ENCODE data around the gene CC2D1B. TPM values are rescaled to one million over a fixed set of nuclear protein-coding genes. Genes with fewer than 3 reads are reported as not detected.

CC2D1B gene
- total and polyA plus RNA-seq, 2 of the 4 experiments (the other 2 are of a cell fraction) = 16.9 to 17.2 TPM

DNA sequence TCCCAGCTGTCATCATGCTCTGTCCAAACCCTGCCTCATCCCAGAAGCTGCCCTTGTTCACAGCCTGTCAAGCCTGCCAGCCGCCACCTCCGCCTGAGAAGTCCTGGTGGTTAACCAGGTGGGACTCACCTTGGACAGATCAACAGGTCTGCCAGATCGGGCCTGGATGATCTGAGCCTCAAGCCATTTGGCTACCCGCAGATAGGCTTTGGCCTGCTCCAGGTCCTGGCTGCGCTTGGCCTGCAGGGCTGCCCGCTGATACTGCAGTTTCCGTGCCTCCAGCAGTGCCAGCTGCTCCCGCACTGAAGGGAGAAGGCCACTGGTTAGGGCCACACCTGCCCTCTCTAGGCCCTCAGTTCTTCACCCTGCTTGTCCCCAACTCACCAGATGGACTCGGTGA lies 8.6 kb downstream of the CC2D1B start:
- Histone ChIP-seq H3K23ac (ENCODE audit: low read depth, low read length) (no peak overlapping the region), H3K27me3 (ENCODE audit: control insufficient read depth, insufficient read depth, low read length) (no peaks in the 10 kb centered on the region), H3K36me3 (ENCODE audit: control insufficient read depth, insufficient read depth, low read length) (peaks cover 95% of the 10 kb centered on the region), H3K79me1 (ENCODE audit: low read depth in 1 of 2, low read length in 2 of 2) (peaks cover 19 to 20% of the 10 kb centered on the region in 2 experiments), H2AFZ (replicated peaks; ENCODE audit: low read length, poor library complexity) (no peak overlapping the region), H2BK20ac (ENCODE audit: low read depth, low read length) (no peak overlapping the region), H2BK120ac (ENCODE audit: low read depth, low read length) (no peak overlapping the region), H4K20me1 (ENCODE audit: insufficient read depth, low read length) (no peaks in the 10 kb centered on the region; the same call in 1 of the 2 replicates), H3K4ac (ENCODE audit: low read depth, low read length) (no peak overlapping the region), H3K4me2 (ENCODE audit: low read depth, low read length) (no peak overlapping the region), H3K27ac (ENCODE audit: insufficient read depth, low read length) (no peak overlapping the region), H3K14ac (replicated peaks; ENCODE audit: low read depth, low read length) (no peak overlapping the region), H3K9me3 (ENCODE audit: control insufficient read depth, insufficient read depth, low read length) (no peaks in the 10 kb centered on the region), H3K4me1 (ENCODE audit: control insufficient read depth, insufficient read depth, low read length) (no peaks in the 10 kb centered on the region), H3K9ac (ENCODE audit: low read depth, low read length) (no peak overlapping the region), H2AK5ac (ENCODE audit: low read depth, low read length) (no peak overlapping the region), H2BK5ac (ENCODE audit: low read depth, low read length, poor library complexity, severe bottlenecking) (no peak overlapping the region), H3K18ac (ENCODE audit: low read depth, low read length) (no peak overlapping the region), H4K91ac (ENCODE audit: insufficient read depth, low read depth, low read length) (no peak overlapping the region), H4K8ac (ENCODE audit: low read depth in 2 of 2, low read length in 2 of 2) (no peak overlapping the region), H3K9me1 (ENCODE audit: insufficient read depth, low read length) (peaks cover 10% of the 10 kb centered on the region; the same call in 1 of the 2 replicates), H3K4me3 (ENCODE audit: insufficient read depth, low read depth, low read length) (no peak overlapping the region), H4K5ac (ENCODE audit: low read depth, low read length) (no peak overlapping the region), H2AK9ac (replicated peaks; ENCODE audit: low read depth, low read length, poor library complexity) (peak overlapping the region; percentile 49), H3K56ac (ENCODE audit: extremely low read depth, insufficient read depth, low read length) (no peak overlapping the region), H2BK15ac (ENCODE audit: low read depth, low read length) (no peak overlapping the region)
- ChIA-PET CTCF (no interaction called here), POLR2A (ENCODE audit: unreplicated experiment) (no interaction called here)
- WGBS, 2 experiments (ENCODE audit: extremely low coverage in 2 of 2, insufficient read length in 1 of 2) = 94% methylated on average over 6 of the region's 9 CpGs; no CpG with 5 or more reads in 1 of the 2 experiments
- no peak for DNase-seq
- ATAC-seq (ENCODE audit: low read depth) = no peak
- in situ Hi-C loops (cut with MboI; ENCODE audit: low sequenced_read_pairs) (no loop called here), dilution Hi-C loops (cut with HindIII; ENCODE audit: low sequenced_read_pairs, unreplicated experiment) (no loop called here), intact Hi-C loops (cut with micrococcal nuclease) (no loop called here)
- no TSS peak for BruUV-seq (replicated peaks)
- TF ChIP-seq RCOR1 (IDR thresholded peaks at IDR 0.05; ENCODE audit: insufficient replicate concordance, low read length) (no peak), RFX5 (IDR thresholded peaks at IDR 0.05; ENCODE audit: low read depth, low read length) (no peak), CEBPB (IDR thresholded peaks at IDR 0.05; ENCODE audit: low read depth, low read length) (no peak), NFE2L2 (IDR thresholded peaks at IDR 0.05; ENCODE audit: low read depth, low read length) (no peak), SMC3 (IDR thresholded peaks at IDR 0.05; ENCODE audit: low read depth, low read length) (no peak), BHLHE40 (IDR thresholded peaks at IDR 0.05; ENCODE audit: low read depth, low read length) (no peak), MAFK (IDR thresholded peaks at IDR 0.05; ENCODE audit: low read depth, low read length) (no peak), RAD21 (IDR thresholded peaks at IDR 0.05; ENCODE audit: low read length) (no peak), CHD1 (IDR thresholded peaks at IDR 0.05; ENCODE audit: low read depth, low read length) (no peak), MXI1 (IDR thresholded peaks at IDR 0.05; ENCODE audit: borderline replicate concordance, low read depth, low read length) (no peak)
- TF ChIP-seq, protein P1, sequence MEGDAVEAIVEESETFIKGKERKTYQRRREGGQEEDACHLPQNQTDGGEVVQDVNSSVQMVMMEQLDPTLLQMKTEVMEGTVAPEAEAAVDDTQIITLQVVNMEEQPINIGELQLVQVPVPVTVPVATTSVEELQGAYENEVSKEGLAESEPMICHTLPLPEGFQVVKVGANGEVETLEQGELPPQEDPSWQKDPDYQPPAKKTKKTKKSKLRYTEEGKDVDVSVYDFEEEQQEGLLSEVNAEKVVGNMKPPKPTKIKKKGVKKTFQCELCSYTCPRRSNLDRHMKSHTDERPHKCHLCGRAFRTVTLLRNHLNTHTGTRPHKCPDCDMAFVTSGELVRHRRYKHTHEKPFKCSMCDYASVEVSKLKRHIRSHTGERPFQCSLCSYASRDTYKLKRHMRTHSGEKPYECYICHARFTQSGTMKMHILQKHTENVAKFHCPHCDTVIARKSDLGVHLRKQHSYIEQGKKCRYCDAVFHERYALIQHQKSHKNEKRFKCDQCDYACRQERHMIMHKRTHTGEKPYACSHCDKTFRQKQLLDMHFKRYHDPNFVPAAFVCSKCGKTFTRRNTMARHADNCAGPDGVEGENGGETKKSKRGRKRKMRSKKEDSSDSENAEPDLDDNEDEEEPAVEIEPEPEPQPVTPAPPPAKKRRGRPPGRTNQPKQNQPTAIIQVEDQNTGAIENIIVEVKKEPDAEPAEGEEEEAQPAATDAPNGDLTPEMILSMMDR (conservative IDR thresholded peaks at IDR 0.05; ENCODE audit: low read depth, low read length) = no peak
- TF ChIP-seq, protein P2, sequence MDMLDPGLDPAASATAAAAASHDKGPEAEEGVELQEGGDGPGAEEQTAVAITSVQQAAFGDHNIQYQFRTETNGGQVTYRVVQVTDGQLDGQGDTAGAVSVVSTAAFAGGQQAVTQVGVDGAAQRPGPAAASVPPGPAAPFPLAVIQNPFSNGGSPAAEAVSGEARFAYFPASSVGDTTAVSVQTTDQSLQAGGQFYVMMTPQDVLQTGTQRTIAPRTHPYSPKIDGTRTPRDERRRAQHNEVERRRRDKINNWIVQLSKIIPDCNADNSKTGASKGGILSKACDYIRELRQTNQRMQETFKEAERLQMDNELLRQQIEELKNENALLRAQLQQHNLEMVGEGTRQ (IDR thresholded peaks at IDR 0.05; ENCODE audit: low read depth, low read length) = no peak

All from IMR-90 (cell line).